Activated CD4-positive, alpha-beta T cell treated with anti-CD3 and anti-CD28 coated beads for 24 hours (primary cell): ENCODE results near the gene SNTB2.

Experiments
- DNase-seq, 2 donors: peaks; one replicate each; pipeline ENCODE4 v3.0.0-alpha.2; 2020; ENCODE audit warnings: low read depth in 2 of 2

SNTB2 gene

GRCh38 chr16:69340095-69340644 is 153.2 kb downstream of the SNTB2 start:
- DNase-seq, result peak in 1 of 2 donors; percentile 25

DNA sequence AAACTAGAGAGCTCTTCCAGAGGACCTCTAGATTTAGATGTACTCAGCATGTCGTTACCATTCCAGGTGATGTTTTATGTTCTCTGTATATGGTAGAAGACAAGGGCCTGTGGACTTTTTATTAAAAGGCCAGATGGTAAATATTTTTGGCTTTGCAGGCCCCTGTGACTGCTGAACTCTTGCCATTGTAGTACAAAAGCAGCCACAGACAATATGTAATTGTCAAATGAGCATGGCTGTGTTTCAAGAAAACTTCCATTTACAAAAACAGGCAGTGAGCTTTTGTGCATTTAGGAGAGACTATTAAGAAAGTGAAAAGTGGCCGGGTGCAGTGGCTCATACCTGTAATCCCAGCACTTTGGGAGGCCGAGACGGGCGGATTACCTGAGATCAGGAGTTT is 157.2 kb downstream of the SNTB2 start:
- DNase-seq, result no peak

DNA sequence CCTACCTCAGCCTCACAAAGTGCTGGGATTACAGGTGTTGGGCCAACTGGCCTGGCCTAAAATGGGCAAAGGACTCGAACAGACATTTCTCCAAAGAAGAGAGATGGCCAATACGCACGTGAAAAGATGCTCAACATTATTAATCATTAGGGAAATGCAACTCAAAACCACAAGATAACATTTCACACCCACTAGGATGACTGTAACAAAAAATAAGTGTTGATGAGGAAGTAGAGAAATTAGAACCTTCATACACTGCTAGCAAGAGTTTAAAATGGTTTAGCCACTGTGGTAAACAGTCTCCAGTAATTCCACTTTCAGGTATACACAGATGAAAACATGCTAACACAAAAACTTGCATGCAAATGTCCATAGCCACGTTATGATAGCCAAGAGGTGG is 159.0 kb downstream of the SNTB2 start:
- no peak for DNase-seq

DNA sequence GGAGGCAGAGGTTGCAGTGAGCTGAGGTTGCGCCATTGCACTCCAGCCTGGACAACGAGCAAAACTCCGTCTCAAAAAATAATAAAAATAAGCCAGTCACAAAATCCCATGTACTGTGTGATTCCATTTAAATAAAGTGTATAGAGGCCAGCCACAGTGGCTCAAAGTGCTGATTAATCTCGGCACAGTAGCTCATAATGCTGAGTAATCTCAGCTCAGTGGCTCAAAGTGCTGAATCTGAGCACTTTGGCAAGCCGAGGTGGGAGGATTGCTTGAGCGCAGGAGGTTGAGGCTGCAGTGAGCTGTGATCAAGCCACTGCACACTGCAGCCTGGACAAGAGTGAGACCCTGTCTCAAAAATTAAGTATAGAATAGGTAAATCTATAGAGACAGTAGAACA is 159.7 kb downstream of the SNTB2 start:
- DNase-seq, result no peak

DNA sequence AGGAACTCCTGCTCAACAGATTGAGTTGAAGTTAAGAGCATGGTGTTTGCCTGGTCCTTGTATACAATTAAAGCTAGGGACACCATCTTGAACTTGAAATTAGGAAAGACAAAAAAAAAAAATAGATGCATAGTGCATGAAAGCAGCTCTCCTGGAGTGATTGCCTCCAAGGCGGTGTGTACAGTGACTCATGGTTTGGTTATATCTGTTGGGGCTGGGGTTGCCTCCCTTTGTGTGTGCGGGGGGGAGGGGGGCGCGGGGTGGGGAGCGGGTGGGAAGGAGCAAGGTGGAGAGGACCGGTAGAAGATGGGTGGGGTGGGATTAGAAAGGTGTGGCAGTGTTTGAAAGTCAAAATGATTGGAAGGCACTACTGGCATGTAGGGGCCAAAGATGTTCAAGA is 161.3 kb downstream of the SNTB2 start:
- no peak for DNase-seq

DNA sequence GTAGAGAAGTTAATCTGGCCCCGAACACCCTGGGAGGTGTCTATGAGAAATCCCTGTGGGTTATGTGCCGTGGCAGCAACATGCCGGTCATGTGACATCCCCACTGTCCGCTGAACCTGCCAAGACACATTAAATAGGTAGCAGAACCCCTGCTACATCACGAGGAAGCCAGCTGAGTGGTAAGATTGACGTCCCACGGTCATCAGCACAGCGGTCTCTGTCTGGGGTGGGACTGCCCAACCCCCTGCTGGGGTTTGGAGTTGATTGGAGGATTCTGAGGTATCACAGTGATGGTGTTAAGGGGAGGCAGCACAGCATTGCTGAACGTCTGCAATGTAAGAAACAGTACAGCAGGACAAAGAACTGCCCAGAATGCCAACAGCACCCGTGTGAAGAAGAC is 162.6 kb downstream of the SNTB2 start:
- DNase-seq, result no peak

DNA sequence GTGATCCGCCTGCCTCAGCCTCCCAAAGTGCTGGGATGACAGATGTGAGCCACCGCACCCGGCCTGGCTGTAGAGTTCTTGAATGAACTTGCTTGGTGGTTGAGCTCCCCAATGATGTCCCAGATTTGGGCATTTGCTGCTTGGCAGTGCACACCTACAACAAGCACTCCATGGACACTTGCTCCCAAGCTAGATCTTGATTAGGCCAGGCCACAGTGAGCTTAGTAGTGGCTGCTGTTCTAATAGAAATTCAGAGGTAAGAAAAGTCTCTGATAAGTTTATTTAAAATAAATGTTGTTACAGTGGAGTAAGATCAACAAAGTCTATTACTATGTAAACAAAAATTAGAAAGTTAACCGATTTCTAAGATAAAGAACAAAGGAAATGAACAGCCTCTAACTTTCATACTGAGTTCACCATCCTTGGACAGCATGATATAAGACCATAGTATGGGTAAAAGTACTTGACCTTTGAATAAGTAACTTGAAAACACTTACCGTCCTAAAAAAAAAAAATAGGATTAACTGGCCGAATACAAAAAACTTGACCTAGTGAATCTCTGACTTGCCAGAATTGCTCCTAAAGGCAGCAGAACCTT is 163.7 kb downstream of the SNTB2 start:
- no peak for DNase-seq

- DNase-seq, result no peak
These were observed 164.5 kb downstream of the SNTB2 start, which contains the start of gene TMED6 for GRCh38 chr16:69351309-69352027. Gene TMED6, minus strand, starts transcription at chr16:69351786. Its CDS starts 33 bp downstream, at chr16:69351753.
